SU-DHL-6 (cell line): Measurements from ENCODE around the gene ARFGAP3.

Source experiments
- EZH2phosphoT487 ChIP-seq: fragments of 200-600 bp; sonication (generic), shearing (Covaris generic); conservative IDR thresholded peaks from 2 replicates; pipeline ENCODE4 v1.6.1; 2018; ENCODE audit warnings: mild to moderate bottlenecking, antibody characterized with exemption, low read length, moderate library complexity, mixed read lengths
- TF ChIP-seq, protein P1 (sequence below): fragments of 200-600 bp; sonication (generic); IDR thresholded peaks from one replicate; pipeline ENCODE4 v1.5.1; 2017; ENCODE audit warnings: antibody characterized with exemption, mild to moderate bottlenecking, low read length, moderate library complexity; ENCODE audit not compliant: insufficient read depth, poor library complexity, severe bottlenecking

DNA sequence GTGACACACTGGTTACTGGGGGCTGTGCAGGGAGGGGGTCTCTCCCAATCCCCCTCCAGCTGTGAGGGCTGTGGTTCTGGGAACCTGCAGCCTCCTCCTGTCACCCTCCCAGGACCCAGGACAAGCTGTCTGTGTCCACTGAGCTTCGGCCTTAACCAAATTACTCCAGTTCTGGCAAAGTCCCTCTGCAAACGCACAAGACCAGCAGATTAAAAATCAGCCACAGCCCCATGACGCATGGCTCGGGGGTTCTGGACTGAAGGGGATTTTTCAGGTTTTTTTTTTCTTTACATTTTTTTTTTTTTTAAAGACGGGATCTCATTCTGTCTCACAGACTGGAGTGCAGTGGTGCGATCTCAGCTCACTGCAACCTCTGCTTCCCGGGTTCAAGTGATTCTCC lies 104.2 kb downstream of the ARFGAP3 start:
- TF ChIP-seq, protein P1, sequence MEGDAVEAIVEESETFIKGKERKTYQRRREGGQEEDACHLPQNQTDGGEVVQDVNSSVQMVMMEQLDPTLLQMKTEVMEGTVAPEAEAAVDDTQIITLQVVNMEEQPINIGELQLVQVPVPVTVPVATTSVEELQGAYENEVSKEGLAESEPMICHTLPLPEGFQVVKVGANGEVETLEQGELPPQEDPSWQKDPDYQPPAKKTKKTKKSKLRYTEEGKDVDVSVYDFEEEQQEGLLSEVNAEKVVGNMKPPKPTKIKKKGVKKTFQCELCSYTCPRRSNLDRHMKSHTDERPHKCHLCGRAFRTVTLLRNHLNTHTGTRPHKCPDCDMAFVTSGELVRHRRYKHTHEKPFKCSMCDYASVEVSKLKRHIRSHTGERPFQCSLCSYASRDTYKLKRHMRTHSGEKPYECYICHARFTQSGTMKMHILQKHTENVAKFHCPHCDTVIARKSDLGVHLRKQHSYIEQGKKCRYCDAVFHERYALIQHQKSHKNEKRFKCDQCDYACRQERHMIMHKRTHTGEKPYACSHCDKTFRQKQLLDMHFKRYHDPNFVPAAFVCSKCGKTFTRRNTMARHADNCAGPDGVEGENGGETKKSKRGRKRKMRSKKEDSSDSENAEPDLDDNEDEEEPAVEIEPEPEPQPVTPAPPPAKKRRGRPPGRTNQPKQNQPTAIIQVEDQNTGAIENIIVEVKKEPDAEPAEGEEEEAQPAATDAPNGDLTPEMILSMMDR = no peak
- TF ChIP-seq EZH2phosphoT487 = no peak
